GM23338 (cell line): ENCODE data around the gene AKIP1. TPM values are rescaled to one million over a fixed set of nuclear protein-coding genes. Genes with fewer than 3 reads are reported as not detected.
A peak's percentile ranks its signal among the peaks of the same experiment; 100 is the strongest.

Experiments used
- ATAC-seq: fragments of 200-7000 bp; cut with Tn5 transposase; 3 replicates; pipeline ENCODE4 v1.9.1; 2020
- DNase-seq: peaks from one replicate; pipeline ENCODE4 v3.0.0-alpha.2; 2015; ENCODE audit warnings: low spot score
- H2AFZ ChIP-seq: fragments of 200-600 bp; sonication (generic); 2 replicates; pipeline ENCODE4 v1.8.0; 2016; ENCODE audit warnings: antibody characterized with exemption, mild to moderate bottlenecking, moderate library complexity
- H3F3A ChIP-seq: fragments of 200-600 bp; sonication (generic); replicated peaks from 2 replicates; pipeline ENCODE4 v1.8.0; 2017; ENCODE audit warnings: antibody characterized with exemption, mixed run types, low read depth
- H3K27ac ChIP-seq: fragments of 200-600 bp; sonication (generic); 2 replicates; pipeline ENCODE4 v1.6.1; 2016; ENCODE audit warnings: low read depth
- H3K27me3 ChIP-seq: fragments of 200-600 bp; sonication (generic); 2 replicates; pipeline ENCODE4 v1.8.0; 2016; ENCODE audit warnings: mild to moderate bottlenecking, mixed run types, moderate library complexity; ENCODE audit not compliant: insufficient read depth
- H3K36me3 ChIP-seq: fragments of 200-600 bp; sonication (generic); 2 replicates; pipeline ENCODE4 v1.8.0; 2016; ENCODE audit warnings: mild to moderate bottlenecking; ENCODE audit not compliant: insufficient read depth
- H3K4me1 ChIP-seq: fragments of 200-600 bp; sonication (generic); 2 replicates; pipeline ENCODE4 v1.8.0; 2016; ENCODE audit warnings: mild to moderate bottlenecking, moderate library complexity; ENCODE audit not compliant: insufficient read depth
- H3K4me2 ChIP-seq: fragments of 200-600 bp; sonication (generic); 2 replicates; pipeline ENCODE4 v1.7.1; 2017; ENCODE audit warnings: mixed run types
- H3K4me3 ChIP-seq: fragments of 200-600 bp; sonication (generic); 2 replicates; pipeline ENCODE4 v1.6.1; 2016; ENCODE audit warnings: mixed run types
- H3K79me2 ChIP-seq: fragments of 200-600 bp; sonication (generic); replicated peaks from 2 replicates; pipeline ENCODE4 v1.8.0; 2017; ENCODE audit warnings: mild to moderate bottlenecking; ENCODE audit not compliant: insufficient read depth
- H3K9me2 ChIP-seq: fragments of 200-600 bp; sonication (generic); 2 replicates; pipeline ENCODE4 v1.8.0; 2017; ENCODE audit not compliant: insufficient read depth
- H4K20me1 ChIP-seq: fragments of 200-600 bp; sonication (generic); replicated peaks from 2 replicates; pipeline ENCODE4 v1.8.0; 2017; ENCODE audit warnings: mild to moderate bottlenecking; ENCODE audit not compliant: insufficient read depth
- H3K27ac Mint-ChIP-seq: 2 replicates; pipeline ENCODE4 v1.8.0; 2020; ENCODE audit warnings: inconsistent platforms, mild to moderate bottlenecking, moderate library complexity, mixed read lengths
- H3K27me3 Mint-ChIP-seq: 3 replicates; pipeline ENCODE4 v1.8.0; 2022; ENCODE audit warnings: low read depth, mild to moderate bottlenecking, moderate library complexity, mixed read lengths, inconsistent platforms; ENCODE audit not compliant: insufficient read depth, poor library complexity
- H3K36me3 Mint-ChIP-seq: 3 replicates; pipeline ENCODE4 v1.8.0; 2021; ENCODE audit warnings: low read depth, mild to moderate bottlenecking, inconsistent platforms, moderate library complexity, mixed read lengths
- H3K4me1 Mint-ChIP-seq: 3 replicates; pipeline ENCODE4 v1.8.0; 2020; ENCODE audit warnings: mild to moderate bottlenecking, inconsistent platforms, mixed read lengths
- H3K4me3 Mint-ChIP-seq: 3 replicates; pipeline ENCODE4 v1.8.0; 2021; ENCODE audit warnings: moderate library complexity, mild to moderate bottlenecking, inconsistent platforms, mixed read lengths
- H3K9me3 Mint-ChIP-seq: 3 replicates; pipeline ENCODE4 v1.8.0; 2020; ENCODE audit warnings: moderate library complexity, mild to moderate bottlenecking, inconsistent platforms, mixed read lengths
- POLR2AphosphoS5 ChIP-seq: IDR thresholded peaks from 2 replicates; pipeline ENCODE4 v1.6.1; 2016; ENCODE audit warnings: antibody characterized with exemption, low read depth
- polyA plus RNA-seq: library from polyadenylated mRNA; unstranded; fragments of >200 nt; fragmentation: Nextera tagmentation; extraction: Ambion mirVana; gene quantifications from 2 replicates; pipeline ENCODE4 v1.2.1, GENCODE V29; 2016
- total RNA-seq: library from RNA; depleted of rRNA; stranded (reverse); fragments of >200 nt; shearing (Covaris generic); gene quantifications from 2 replicates; pipeline ENCODE4 v1.2.3, GENCODE V29; 2014
- TF ChIP-seq, protein P1 (sequence below): fragments of 250-450 bp; sonication (Bioruptor Pico); IDR thresholded peaks from 2 replicates; pipeline ENCODE4 v1.5.0; 2020; ENCODE audit warnings: mild to moderate bottlenecking, moderate library complexity
- TF ChIP-seq, protein P2 (sequence below): IDR thresholded peaks from one replicate; pipeline ENCODE4 v1.6.1; 2018; ENCODE audit warnings: antibody characterized with exemption; ENCODE audit not compliant: unreplicated experiment
- TF ChIP-seq, protein P3 (sequence below), 2 experiments: fragments of 200-600 bp in 1 of 2; sonication (generic) in 1 of 2; conservative IDR thresholded peaks; 2 replicates each; pipeline versions ENCODE4 v1.5.1 to v1.6.1; 2016 to 2017; ENCODE audit warnings: antibody characterized with exemption in 2 of 2, low read depth in 2 of 2, mild to moderate bottlenecking in 2 of 2, moderate library complexity in 1 of 2

The AKIP1 gene
- total and polyA plus RNA-seq, 2 experiments from 2014 or later, result 11.1 to 14.0 TPM

DNA sequence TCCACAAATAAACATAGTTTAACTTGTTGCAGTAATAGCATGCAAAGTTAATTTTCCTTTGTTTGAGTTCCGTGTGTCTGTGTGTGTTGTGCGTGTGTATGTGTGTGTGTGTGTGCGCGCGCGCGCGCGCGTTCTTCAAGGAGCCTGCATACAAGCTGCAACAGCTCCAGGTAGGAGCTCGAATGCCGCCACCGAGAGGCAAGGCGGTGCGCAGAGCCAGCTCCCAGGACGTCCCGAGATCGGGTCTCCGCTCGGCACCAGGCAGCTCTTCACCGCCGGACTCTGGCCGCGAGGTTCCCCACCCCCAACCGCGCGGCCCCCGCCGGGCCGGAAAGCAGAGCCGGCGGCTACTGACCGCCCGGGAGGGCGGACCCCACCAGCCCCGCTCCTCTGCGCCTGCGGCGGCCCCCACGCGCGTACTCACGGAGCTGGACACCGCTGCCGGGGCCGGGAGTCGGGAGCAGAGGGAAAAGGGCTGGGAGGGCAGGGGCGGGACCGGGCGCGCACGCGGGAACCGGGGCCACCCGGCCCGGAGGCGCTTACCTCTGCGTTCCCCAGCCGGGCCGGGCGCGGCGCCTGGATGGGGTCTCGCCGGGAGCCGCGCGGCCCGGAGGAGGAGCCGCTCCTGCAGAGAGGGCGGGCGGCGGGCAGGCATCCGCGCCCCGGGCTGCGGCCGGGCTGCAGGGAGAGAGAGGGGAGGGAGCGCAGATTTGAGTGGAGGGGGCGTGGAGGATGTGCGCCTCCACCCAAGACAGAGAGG lies 40.4 kb upstream of the AKIP1 start:
- peak overlapping the region; percentile 72; the same call in 1 of the 2 replicates for H3K27ac Mint-ChIP-seq
- H3K9me3 Mint-ChIP-seq, result no peaks in the 10 kb centered on the region
- Histone ChIP-seq H4K20me1 (no peaks in the 10 kb centered on the region), H2AFZ (peak overlapping the region; percentile 58), H3K4me1 (peaks cover 9% of the 10 kb centered on the region), H3K79me2 (no peaks in the 10 kb centered on the region; the same call in 1 of the 2 replicates), H3K9me2 (no peaks in the 10 kb centered on the region), H3F3A (peaks cover 6% of the 10 kb centered on the region; the same call in 1 of the 2 replicates), H3K4me3 (peak overlapping the region; percentile 59), H3K27ac (no peak overlapping the region), H3K4me2 (peak overlapping the region; percentile 80), H3K36me3 (no peaks in the 10 kb centered on the region), H3K27me3 (0 out of 2 replicates have a peak, but pooled peaks cover 5% of the 10 kb centered on the region)
- H3K4me3 Mint-ChIP-seq, result peak overlapping the region; percentile 88
- no peaks in the 10 kb centered on the region for H3K36me3 Mint-ChIP-seq
- ATAC-seq, result peak; percentile 91
- H3K27me3 Mint-ChIP-seq, result peaks cover 10% of the 10 kb centered on the region
- DNase-seq, result peak; percentile 75
- peaks cover 11% of the 10 kb centered on the region for H3K4me1 Mint-ChIP-seq
- TF ChIP-seq, protein P1, sequence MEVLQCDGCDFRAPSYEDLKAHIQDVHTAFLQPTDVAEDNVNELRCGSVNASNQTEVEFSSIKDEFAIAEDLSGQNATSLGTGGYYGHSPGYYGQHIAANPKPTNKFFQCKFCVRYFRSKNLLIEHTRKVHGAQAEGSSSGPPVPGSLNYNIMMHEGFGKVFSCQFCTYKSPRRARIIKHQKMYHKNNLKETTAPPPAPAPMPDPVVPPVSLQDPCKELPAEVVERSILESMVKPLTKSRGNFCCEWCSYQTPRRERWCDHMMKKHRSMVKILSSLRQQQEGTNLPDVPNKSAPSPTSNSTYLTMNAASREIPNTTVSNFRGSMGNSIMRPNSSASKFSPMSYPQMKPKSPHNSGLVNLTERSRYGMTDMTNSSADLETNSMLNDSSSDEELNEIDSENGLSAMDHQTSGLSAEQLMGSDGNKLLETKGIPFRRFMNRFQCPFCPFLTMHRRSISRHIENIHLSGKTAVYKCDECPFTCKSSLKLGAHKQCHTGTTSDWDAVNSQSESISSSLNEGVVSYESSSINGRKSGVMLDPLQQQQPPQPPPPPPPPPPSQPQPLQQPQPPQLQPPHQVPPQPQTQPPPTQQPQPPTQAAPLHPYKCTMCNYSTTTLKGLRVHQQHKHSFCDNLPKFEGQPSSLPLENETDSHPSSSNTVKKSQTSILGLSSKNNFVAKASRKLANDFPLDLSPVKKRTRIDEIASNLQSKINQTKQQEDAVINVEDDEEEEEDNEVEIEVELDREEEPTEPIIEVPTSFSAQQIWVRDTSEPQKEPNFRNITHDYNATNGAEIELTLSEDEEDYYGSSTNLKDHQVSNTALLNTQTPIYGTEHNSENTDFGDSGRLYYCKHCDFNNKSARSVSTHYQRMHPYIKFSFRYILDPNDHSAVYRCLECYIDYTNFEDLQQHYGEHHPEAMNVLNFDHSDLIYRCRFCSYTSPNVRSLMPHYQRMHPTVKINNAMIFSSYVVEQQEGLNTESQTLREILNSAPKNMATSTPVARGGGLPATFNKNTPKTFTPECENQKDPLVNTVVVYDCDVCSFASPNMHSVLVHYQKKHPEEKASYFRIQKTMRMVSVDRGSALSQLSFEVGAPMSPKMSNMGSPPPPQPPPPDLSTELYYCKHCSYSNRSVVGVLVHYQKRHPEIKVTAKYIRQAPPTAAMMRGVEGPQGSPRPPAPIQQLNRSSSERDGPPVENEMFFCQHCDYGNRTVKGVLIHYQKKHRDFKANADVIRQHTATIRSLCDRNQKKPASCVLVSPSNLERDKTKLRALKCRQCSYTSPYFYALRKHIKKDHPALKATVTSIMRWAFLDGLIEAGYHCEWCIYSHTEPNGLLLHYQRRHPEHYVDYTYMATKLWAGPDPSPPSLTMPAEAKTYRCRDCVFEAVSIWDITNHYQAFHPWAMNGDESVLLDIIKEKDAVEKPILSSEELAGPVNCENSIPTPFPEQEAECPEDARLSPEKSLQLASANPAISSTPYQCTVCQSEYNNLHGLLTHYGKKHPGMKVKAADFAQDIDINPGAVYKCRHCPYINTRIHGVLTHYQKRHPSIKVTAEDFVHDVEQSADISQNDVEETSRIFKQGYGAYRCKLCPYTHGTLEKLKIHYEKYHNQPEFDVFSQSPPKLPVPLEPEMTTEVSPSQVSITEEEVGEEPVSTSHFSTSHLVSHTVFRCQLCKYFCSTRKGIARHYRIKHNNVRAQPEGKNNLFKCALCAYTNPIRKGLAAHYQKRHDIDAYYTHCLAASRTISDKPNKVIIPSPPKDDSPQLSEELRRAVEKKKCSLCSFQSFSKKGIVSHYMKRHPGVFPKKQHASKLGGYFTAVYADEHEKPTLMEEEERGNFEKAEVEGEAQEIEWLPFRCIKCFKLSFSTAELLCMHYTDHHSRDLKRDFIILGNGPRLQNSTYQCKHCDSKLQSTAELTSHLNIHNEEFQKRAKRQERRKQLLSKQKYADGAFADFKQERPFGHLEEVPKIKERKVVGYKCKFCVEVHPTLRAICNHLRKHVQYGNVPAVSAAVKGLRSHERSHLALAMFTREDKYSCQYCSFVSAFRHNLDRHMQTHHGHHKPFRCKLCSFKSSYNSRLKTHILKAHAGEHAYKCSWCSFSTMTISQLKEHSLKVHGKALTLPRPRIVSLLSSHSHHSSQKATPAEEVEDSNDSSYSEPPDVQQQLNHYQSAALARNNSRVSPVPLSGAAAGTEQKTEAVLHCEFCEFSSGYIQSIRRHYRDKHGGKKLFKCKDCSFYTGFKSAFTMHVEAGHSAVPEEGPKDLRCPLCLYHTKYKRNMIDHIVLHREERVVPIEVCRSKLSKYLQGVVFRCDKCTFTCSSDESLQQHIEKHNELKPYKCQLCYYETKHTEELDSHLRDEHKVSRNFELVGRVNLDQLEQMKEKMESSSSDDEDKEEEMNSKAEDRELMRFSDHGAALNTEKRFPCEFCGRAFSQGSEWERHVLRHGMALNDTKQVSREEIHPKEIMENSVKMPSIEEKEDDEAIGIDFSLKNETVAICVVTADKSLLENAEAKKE, result no peak
- TF ChIP-seq, protein P2, sequence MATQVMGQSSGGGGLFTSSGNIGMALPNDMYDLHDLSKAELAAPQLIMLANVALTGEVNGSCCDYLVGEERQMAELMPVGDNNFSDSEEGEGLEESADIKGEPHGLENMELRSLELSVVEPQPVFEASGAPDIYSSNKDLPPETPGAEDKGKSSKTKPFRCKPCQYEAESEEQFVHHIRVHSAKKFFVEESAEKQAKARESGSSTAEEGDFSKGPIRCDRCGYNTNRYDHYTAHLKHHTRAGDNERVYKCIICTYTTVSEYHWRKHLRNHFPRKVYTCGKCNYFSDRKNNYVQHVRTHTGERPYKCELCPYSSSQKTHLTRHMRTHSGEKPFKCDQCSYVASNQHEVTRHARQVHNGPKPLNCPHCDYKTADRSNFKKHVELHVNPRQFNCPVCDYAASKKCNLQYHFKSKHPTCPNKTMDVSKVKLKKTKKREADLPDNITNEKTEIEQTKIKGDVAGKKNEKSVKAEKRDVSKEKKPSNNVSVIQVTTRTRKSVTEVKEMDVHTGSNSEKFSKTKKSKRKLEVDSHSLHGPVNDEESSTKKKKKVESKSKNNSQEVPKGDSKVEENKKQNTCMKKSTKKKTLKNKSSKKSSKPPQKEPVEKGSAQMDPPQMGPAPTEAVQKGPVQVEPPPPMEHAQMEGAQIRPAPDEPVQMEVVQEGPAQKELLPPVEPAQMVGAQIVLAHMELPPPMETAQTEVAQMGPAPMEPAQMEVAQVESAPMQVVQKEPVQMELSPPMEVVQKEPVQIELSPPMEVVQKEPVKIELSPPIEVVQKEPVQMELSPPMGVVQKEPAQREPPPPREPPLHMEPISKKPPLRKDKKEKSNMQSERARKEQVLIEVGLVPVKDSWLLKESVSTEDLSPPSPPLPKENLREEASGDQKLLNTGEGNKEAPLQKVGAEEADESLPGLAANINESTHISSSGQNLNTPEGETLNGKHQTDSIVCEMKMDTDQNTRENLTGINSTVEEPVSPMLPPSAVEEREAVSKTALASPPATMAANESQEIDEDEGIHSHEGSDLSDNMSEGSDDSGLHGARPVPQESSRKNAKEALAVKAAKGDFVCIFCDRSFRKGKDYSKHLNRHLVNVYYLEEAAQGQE, result no peak
- TF ChIP-seq, protein P3, sequence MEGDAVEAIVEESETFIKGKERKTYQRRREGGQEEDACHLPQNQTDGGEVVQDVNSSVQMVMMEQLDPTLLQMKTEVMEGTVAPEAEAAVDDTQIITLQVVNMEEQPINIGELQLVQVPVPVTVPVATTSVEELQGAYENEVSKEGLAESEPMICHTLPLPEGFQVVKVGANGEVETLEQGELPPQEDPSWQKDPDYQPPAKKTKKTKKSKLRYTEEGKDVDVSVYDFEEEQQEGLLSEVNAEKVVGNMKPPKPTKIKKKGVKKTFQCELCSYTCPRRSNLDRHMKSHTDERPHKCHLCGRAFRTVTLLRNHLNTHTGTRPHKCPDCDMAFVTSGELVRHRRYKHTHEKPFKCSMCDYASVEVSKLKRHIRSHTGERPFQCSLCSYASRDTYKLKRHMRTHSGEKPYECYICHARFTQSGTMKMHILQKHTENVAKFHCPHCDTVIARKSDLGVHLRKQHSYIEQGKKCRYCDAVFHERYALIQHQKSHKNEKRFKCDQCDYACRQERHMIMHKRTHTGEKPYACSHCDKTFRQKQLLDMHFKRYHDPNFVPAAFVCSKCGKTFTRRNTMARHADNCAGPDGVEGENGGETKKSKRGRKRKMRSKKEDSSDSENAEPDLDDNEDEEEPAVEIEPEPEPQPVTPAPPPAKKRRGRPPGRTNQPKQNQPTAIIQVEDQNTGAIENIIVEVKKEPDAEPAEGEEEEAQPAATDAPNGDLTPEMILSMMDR (conservative IDR thresholded peaks at IDR 0.05; ENCODE audit: low read depth in 2 of 2), result peak in 1 of 2 experiments; percentile 39; a peak in 2 of 4 replicates
- peak; percentile 41; the same call in 1 of the 2 replicates for TF ChIP-seq POLR2AphosphoS5
